ENCODE data around the gene CCDC154. TPM values are rescaled to one million over a fixed set of nuclear protein-coding genes. Genes with fewer than 3 reads are reported as not detected.

CCDC154 gene
- total and polyA plus RNA-seq, 9 of the 15 experiments (the other 6 are each of a cell fraction or from before 2014, with no cell fraction given): 0.15 to 1.4 (median 0.20) TPM; not detected in 5

GRCh38 chr16:1472974-1473373, 28.6 kb upstream of the CCDC154 start (continued):
- TF ChIP-seq ZHX1 (conservative IDR thresholded peaks at IDR 0.05; ENCODE audit: low read length) (no peak), KLF16 (IDR thresholded peaks at IDR 0.05) (peak; percentile 47; the same call in 1 of the 2 replicates), SMAD3 (CRISPR knock-in tag; conservative IDR thresholded peaks at IDR 0.05) (no peak), NCOR1 (IDR thresholded peaks at IDR 0.05) (peak; percentile 70), TEAD4 (IDR thresholded peaks at IDR 0.05; ENCODE audit: low read length) (peak; percentile 68), TEAD4 (CRISPR knock-in tag; IDR thresholded peaks at IDR 0.05; ENCODE audit: borderline replicate concordance) (no peak), YY1 (IDR thresholded peaks at IDR 0.05; ENCODE audit: borderline replicate concordance in 1 of 3, control insufficient read depth in 1 of 3, extremely low read depth in 1 of 3, insufficient read depth in 3 of 3, insufficient read length in 1 of 3, insufficient replicate concordance in 2 of 3, low read depth in 1 of 3, low read length in 2 of 3) (no peak), PTBP1 (IDR thresholded peaks at IDR 0.05; ENCODE audit: low read depth, low read length) (no peak), PHF21A (IDR thresholded peaks at IDR 0.05; ENCODE audit: borderline replicate concordance, low read depth) (no peak), PHB2 (IDR thresholded peaks at IDR 0.05; ENCODE audit: low read depth) (peak; percentile 57), NR2C1 (IDR thresholded peaks at IDR 0.05) (no peak), NR2C1 (tag; IDR thresholded peaks at IDR 0.05) (no peak), HDGF (IDR thresholded peaks at IDR 0.05) (peak; percentile 75), MBD1 (CRISPR knock-in tag; IDR thresholded peaks at IDR 0.05) (no peak), FOXJ2 (tag; IDR thresholded peaks at IDR 0.05) (no peak), CXXC5 (CRISPR knock-in tag; IDR thresholded peaks at IDR 0.05) (0 out of 2 replicates have a peak, but pooled peaks have one; percentile 16), ZNF766 (CRISPR knock-in tag; conservative IDR thresholded peaks at IDR 0.05) (no peak), ZBTB26 (CRISPR knock-in tag; IDR thresholded peaks at IDR 0.05) (no peak), GMEB1 (CRISPR knock-in tag; IDR thresholded peaks at IDR 0.05) (no peak), TGIF2 (CRISPR knock-in tag; IDR thresholded peaks at IDR 0.05) (no peak), MAFG (tag; conservative IDR thresholded peaks at IDR 0.05) (no peak), CREM (IDR thresholded peaks at IDR 0.05; ENCODE audit: low read depth) (no peak), TAL1 (IDR thresholded peaks at IDR 0.05) (peak; percentile 73), ZBTB17 (CRISPR knock-in tag; IDR thresholded peaks at IDR 0.05) (no peak), PRPF4 (IDR thresholded peaks at IDR 0.05; ENCODE audit: insufficient read depth, low read depth, low read length, poor library complexity, severe bottlenecking) (no peak)
